HUDEP-2 (cell line): ENCODE data around the gene RNU1-4.
"Not testable (repeated sequence)": the region's sequence is repeated elsewhere in the genome, so short reads cannot be mapped to it uniquely, and the experiment has no call there.

Experiments
- DNase-seq, 76 experiments: peaks; one replicate each; lab custom pipeline; 2025; ENCODE audit not compliant: unreplicated experiment in 76 of 76; lab: John Stamatoyannopoulos, UW

The RNU1-4 gene

DNA sequence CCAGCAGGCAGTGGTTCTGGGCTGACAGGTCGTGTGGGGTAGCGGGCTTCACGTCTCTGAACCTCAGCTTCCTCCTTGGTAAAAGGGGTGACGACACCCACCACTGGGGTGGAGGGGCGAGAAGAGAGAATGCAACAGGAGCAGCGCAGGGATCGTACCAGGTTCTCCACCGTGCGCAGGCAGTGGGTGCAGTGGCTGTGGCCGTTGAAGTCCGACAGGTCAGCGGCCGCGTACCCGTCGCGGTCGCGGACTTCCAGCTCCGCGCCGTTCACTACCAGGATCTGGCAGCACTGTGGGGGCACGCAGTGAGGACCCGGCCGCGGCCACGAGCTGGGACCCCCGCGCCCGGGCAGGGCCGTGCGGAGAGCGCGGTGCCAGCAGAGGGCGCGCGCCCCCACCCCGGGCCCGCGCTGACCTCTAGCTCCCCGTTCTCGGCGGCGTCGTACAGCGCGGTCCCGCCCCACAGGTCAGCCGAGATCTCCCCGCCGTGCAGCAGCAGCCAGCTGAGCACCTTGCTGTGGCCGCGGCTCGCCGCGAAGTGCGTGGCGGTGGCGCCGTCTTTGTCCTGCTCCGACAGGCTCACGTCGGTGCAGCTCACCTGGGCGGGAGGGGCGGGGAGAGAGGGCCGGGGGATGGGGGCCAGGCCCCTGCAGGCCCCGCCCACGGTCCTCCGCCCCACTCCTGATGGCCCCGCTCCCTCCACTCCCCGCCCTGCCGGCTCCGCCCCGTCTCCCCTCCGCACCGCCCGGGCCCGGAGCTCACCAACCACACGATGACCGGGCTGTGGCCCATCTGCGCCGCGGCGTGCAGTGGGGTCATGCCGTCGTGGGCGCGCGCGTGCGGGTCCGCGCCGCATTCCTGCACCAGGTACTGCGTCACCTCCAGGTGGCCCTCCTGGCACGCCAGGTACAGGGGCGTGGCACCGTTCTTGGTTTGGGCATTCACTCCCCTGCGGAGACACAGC is 32.9 kb upstream of the RNU1-4 start:
- not testable (repeated sequence) for DNase-seq

DNA sequence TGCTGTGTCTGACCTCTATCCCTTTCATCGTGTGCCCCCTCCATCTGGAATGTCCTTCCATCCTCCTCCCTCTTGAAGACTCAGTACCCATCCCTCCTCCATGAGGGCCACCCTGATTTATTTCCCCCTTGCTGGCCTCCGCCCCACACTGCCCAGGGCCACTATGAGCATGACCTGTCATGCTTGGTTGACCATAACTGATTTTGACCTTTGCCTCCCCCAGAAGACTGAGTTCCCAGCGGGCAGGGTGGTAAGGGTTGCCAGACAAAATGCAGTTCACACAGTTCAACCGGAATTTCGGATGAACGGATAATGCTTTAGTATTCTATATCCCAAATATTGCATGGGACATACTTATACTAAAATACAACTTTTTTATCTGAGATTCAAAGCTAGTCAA is 31.6 kb upstream of the RNU1-4 start:
- DNase-seq, result not testable (repeated sequence)

DNA sequence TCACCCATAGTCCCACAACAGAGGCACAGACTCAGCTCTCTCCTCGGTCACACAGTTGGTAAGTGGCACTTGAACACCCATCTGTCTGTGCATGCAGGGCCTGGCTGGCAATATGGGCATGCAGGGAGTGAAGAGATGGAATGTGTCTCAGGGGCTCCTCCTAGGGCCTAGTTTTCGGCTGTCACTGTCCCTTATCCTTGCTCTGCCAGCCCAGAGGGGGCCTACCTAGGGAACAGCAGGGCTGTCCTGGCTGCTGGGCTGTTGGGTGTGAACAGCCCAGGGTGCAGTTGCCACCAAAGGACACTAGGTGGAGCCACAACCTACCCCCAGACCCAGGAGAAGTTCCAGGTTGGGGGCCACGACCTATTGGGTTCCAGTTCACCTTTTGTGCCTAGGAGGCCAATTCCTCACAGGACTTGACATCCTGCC is 30.6 kb upstream of the RNU1-4 start:
- DNase-seq, result peak in 4 of 76 experiments; percentile 16 to 38 (median 27)

DNA sequence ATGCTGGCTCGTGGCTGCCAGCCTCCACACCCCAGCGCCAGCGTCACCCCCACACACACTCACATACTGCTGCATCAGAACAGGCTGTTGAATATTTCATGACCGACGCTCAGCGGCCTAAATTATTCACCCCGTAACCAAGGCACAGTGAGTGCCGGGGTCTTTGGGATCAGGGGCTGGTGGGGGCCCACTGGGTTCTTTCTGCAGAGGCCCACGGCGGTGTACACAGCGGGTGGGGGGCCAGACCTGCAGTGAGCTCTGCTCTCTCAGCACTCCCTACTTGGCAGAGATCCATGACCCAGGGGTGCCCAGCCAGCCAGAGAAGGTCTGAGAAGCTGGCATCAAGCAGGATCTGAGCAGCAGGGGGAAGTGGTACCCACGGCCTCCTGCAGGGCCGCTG is 29.7 kb upstream of the RNU1-4 start:
- not testable (repeated sequence) for DNase-seq

DNA sequence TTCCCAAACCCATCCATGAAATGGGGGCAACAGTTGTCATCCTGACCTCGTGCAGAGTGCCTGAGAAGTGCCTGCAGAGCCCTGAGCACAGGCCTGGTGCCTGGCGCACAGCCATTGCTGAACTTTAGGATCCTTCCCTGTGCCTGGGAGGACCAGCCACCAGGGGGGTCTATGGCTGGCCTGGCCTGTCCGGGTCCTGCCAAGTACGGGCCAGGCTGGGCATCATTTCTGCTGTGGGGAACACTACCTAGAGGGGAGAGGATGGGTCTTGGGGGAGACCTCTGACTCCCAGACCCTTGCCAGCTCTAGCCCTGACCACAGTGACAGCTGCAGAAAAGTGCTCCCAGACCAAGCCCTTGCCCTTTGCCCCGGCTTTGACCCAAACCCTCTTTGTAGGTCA is 28.2 kb upstream of the RNU1-4 start:
- not testable (repeated sequence) for DNase-seq

DNA sequence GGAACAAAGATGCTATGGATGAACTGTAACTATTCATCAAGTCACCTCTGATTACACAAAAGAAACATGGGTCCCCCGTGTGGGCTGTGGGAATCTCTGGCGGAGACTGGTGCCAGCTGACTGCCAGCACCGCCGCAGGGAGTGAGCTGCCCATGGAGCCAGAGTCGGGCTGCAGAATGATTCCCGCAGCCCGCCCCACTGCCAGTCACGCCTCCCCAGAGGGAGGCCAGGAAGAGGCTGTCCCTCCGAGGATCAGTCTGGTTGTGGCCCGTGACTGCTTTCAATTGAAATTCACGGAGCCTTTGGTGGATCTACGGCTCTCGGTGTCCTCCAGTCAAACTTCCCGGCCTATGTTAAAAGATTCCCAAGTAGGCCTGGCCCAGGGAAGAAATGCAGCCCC is 27.7 kb upstream of the RNU1-4 start:
- not testable (repeated sequence) for DNase-seq

DNA sequence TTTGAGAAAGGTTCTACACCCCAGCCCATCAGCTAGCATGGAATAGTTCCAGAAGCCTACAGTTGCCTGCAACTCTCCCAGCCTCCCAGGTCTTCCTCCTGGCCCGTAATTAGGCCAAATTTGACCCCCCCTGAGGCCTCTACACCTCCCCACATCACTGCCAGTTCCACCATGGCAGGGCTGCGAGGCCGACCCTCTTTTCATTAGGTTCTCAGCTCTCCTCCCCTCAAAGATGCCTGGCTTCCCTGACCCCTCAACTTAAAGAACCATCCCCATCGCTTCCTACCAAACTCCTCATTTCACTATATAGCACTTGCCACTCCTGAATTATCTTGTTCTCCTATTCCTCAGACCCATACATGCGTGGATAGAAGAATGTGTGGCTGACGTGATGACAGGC is 27.3 kb upstream of the RNU1-4 start:
- not testable (repeated sequence) for DNase-seq

DNA sequence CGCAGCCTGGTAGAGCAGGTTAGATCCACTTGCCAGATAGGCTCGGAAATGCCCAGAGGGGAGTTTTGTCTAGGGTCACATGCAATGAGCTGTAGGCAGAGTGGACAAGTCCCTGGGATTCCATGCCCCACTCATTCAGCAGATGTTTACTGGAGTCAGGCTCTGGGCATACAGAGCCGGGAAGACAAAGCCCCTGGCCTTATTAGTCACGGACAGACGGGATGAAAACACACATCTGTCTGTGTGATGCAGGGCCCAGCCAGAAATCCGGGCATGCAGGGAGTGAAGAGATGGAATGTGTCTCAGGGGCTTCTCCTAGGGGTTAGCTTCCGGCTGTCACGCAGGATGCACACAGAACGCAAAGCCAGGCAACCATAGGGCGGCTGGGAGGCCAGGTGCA is 26.8 kb upstream of the RNU1-4 start:
- not testable (repeated sequence) for DNase-seq

DNA sequence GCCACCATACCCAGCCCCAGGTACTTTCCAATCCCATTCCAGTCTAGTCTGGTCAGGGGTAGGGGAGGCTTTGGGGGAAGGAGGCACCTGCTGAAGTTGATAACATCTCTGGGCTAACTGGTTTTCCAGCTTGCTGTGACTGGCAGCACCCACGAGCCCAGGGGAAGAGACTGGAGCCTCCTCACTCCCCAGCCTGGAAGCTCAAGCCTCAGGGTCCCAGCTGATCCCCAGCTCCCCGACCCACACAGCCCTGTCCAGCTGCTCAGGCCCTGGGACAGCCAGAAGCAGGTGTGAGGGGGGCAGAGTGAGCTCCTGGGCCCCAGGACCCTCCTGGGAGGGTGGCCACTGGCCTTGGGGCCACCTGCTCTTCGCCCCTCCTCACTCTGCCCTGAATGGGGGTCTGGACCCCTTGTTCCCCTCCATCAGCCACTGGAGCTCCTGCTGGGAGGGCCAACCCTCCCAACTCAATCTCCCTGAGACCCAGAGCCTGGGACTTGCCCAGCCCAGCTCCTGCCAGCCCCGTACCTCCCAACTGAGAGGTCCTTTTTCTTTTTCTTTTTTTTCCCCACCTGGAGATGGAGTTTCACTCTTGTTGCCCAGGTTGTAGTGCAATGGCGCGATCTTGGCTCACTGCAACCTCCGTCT is 23.5 kb upstream of the RNU1-4 start:
- DNase-seq, result no peak

DNA sequence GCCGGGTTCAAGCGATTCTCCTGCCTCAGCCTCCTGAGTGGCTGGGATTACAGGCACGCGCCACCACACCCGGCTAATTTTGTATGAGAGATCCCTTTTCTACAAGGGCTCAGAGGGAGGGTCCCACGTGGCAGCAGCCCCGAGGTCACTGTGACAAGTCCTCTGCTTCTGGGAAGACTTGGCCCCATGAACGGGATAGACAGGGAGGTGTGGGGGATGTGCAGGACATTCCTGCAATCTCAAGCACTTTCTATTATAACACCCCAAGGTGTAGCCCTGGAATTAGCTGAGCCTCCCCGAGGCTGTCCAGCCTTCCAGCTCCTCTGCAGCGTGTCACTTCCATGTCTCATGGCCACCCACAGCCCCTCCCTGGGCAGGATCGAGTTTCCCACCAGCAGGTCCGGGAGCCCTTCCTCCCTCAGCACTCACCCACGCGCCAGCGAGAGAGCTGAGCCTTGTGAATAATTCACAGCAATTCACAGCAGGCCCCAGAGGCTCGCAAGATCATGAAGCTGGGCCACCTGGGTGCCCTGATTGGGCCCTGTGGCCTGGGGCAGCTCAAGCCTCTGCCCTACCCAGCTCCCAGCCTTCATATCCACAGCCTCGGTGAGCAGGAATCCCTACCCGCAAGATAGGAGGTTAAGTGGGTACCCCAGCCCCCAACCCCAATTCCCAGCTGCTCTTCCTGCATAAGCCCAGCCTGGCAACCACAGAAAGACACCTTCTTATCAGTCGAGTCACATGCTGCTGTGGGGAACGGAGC is 22.8 kb upstream of the RNU1-4 start:
- peak in 8 of 76 experiments; percentile 33 to 74 (median 59) for DNase-seq

DNA sequence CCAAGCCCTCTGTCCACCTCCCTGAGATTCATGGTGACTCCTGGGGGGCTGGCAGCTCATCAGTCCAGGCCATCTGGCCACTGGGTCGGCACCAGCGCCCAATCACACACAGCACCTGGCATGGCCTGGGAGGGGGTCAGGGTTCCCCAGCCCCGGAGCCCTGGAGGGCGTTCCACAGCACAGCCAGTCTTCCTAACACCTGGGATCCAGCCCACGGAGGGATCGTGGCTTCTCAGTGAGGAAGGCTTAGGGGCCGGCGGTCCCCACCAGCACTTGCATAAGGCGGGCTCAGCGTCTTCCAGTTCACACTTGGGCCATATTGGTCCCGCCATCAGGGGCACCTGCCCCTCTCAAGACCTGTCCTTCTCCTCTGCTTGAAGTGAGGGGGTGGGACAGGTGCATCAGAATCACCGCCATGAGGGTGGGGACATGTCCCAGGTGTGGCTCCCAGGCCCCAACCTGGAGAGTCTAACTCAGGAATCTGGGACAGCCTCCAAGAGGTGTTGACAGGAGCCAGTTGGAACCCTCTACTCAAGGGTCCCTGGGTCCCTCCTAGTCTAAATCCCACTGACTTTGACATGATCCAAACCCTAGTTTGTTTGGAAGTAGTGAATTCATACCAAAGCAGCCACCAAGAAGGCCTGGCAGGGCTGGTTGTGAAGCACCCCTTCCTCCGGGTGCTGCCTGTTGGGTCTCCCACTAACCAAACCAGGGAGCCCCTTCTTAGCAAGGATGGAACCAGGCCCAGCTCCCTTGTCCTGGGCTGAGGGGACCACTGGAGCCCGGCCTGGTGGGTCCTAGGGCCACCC is 22.0 kb upstream of the RNU1-4 start:
- DNase-seq, result peak in 14 of 76 experiments; percentile 22 to 73 (median 50)

DNA sequence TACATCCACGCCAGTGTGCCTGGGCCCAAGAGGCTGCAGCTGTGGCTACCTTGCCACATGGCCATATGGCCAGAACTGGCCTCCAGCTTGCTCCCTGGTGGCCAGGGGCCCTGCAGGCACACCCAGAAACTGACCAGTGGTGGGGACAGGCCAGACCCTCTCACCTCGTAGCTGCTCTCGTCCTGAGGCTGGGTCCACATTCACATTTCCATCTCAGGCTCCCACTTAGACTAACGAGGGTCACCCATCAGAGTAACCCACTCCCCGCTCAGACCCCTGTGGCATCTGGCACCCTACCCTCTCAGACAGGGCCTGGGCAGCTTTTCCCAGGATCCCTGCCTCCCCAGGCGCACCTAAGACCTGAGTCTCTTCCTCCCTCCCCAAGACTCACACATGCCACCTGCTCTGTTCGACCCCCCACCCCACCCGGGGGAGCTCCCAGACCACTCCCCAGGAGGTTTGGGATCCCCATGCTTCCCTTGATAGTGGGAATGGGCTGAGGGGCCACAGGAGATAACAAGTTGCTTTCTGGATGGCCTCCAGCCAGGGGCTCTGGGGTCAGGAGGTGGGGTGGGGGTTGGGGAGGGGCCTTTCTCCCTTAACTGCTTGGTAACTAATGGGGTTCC is 21.3 kb upstream of the RNU1-4 start:
- no peak for DNase-seq

DNA sequence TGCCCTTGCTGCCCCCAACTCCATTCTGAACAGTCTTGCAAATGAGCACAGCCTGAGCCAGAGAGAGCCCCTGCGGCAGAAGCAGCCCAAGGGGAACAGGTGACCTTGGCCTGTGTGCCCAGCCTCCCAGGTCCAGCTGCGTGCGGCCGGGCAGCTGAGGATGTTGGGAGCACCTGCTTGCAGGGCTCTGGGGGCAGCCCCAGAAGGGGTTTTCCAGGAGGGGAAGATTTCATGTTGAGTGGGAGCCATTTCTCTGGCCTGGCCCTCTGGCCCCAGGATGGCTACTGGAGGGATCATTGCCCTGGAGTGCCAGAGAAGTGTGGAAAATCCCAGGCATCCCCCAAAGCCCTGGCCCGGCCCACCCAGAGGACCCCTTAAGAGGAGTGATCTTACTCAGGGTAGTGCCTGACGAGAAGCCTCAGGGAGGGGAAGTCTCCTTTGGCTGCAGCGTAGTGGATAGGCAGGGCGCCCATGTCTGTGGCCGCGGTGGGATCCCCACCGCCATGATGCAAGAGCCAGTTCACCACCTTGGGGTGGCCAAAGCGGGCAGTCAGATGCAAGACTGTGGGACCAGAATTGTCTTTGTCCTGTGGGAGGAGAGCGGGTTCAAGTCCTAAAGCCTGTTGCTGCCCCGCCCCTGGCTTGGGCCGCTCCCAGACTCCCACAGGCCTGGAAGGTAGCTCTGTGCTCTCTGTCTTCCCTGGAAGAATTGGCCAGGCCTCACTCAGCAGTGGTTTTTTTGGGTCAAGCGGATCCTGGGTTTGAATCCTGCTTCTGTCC is 20.6 kb upstream of the RNU1-4 start:
- no peak for DNase-seq

DNA sequence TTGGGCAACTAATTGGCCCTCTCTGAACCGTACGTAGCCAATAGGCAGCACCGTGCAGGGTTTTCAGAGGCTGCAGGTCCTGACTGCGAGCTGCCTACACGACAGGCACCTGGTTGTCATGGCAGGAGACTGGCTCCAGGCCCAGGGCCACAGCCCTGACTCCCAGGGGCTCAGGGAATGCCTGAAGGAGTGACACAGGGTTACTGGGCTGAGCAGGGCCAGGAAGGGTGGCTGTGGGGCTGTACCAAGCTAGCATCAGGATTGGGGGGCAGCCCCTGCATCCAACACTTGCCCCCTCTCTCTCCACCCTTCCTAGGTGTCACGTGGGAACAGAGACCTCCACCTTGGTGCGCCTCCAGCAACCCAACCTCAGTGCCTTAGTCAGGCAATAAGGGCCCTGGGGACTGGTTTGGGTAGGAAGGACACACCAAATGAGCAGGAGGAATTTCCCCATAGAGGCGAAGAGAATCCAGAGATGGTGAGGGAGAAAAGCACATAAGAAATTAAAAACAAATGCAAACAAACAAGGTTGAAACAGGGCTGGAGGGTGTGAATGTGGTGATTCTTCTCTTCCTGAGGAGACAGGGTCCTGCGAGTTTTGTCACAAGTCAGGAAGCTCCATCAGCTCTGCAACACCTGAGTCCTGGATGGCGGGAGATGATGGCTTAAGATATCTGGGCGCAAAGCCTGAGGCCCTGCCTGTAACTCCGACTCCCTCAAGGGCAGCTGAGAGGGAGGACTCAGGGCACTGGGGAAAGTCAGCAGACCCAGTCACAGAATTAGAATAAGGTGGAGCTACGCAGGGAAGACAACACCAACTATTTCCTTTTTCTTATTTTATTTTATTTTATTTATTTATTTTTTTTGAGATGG is 19.7 kb upstream of the RNU1-4 start:
- DNase-seq, result no peak

DNA sequence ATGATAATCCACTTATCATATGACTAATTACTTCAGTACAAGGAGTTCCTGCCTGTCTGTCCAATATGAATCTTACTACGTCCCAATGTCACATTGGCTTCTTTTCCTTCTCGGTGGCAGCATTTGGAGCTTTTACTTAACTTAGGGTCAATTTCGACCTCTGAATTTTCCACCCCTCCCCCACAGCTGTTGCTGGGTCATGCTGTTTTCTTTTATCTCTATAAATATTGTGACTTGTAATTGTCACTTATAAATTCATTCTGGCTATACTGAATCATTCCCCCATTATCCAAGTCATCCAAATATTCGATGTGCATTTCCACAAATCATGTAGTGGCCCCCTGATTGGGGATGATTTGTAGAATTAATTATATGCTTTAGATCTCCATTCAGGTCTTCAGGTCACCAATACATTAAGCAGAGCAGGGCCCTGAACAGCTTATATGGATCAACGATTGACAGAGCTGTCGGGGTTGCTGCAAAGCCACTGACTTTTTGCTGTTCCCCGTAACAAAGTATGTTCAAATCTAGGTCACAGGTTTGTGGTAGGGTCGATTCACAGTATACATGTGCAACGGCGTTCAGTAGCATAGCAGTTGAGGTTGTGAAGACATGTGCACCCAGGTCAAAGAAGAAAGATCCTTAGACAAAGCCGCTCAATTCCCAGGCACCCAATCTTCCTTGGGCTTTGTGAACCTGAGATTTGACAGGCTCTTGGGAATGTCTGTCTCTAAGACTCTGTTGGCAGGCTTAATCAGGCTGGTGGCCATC is 18.3 kb upstream of the RNU1-4 start:
- no peak for DNase-seq

DNA sequence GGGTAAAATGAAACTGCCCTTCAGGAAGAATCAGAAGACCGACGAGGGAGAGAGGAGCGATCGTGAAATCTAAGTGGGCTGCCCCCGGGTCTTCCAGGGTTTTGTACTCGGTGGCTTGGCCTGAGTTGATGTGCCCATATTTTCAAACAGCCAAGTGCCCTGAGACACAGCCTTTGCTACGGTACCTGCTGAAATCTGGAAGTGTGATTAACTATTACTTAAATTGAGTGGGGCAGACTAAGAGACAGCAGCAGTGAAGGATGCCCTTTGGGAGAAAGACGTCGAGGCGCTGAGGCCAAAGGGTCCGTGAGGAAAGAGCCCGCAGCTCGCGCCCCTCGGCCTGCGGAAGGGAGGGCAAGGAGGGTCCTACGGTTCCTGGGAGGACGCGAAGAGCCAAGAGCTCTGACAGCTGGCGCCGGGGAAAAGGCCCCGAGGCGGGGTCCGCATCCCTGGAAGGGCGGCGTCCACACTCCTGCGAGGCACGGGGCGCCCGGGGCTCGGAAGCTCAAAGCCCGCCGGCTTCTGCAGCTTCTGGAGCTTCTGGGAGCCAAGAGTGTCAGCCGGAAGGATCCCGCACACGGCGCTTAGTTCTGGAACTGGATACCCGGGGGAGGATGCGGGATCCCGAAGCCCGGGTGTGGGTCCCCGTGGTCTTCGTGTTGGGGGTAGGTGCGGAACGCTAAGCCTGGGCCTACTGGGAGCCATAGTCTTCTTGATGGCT is 15.4 kb upstream of the RNU1-4 start:
- no peak for DNase-seq
